ENCODE results near the gene DCDC1. TPM values are rescaled to one million over a fixed set of nuclear protein-coding genes. Genes with fewer than 3 reads are reported as not detected.
"Not testable (repeated sequence)": the region's sequence is repeated elsewhere in the genome, so short reads cannot be mapped to it uniquely, and the experiment has no call there.

The DCDC1 gene
- total RNA-seq, 4 donors from 2014 or later, result 0.83 TPM; not detected in 3

DNA sequence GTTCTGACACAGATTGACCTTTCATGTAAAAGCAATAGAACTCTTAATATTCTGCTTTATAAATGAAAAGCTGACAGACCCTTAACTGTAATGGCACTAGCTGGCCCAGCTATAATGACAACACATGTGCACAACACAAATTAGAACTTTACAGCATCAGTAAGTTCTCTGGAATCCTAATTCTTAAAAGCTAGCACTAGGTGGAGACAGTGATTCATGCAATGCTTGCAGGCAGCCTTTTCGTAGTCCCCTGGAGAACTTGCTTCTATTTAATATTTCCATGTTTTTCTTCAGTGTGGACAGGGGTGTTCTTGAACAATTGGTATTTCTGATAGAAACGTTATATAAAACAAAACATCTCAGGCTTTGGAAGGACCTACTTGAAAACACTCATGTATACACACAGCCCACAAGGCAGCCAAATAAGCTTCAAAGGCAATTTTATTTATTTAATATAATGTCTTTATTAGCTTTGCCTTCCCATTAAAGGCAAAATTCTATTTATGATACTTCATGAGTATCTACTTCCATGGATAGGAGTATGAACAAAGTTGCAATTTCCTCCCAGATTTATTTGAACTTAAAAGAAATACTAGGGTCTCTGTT is 409.0 kb downstream of the DCDC1 start:
- no peaks in the 10 kb centered on the region for H3K9me3 ChIP-seq
- H3K27me3 ChIP-seq, result no peaks in the 10 kb centered on the region
- no peak overlapping the region for H3K27ac ChIP-seq
- H3K4me1 ChIP-seq, result no peaks in the 10 kb centered on the region
- no peak for DNase-seq
- no peak overlapping the region for H3K4me3 ChIP-seq
- no peaks in the 10 kb centered on the region for H3K36me3 ChIP-seq
- TF ChIP-seq, protein P1, sequence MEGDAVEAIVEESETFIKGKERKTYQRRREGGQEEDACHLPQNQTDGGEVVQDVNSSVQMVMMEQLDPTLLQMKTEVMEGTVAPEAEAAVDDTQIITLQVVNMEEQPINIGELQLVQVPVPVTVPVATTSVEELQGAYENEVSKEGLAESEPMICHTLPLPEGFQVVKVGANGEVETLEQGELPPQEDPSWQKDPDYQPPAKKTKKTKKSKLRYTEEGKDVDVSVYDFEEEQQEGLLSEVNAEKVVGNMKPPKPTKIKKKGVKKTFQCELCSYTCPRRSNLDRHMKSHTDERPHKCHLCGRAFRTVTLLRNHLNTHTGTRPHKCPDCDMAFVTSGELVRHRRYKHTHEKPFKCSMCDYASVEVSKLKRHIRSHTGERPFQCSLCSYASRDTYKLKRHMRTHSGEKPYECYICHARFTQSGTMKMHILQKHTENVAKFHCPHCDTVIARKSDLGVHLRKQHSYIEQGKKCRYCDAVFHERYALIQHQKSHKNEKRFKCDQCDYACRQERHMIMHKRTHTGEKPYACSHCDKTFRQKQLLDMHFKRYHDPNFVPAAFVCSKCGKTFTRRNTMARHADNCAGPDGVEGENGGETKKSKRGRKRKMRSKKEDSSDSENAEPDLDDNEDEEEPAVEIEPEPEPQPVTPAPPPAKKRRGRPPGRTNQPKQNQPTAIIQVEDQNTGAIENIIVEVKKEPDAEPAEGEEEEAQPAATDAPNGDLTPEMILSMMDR (IDR thresholded peaks at IDR 0.05), result peak in 1 of 6 experiments; percentile 15
- TF ChIP-seq POLR2A (IDR thresholded peaks at IDR 0.05), result no peak

DNA sequence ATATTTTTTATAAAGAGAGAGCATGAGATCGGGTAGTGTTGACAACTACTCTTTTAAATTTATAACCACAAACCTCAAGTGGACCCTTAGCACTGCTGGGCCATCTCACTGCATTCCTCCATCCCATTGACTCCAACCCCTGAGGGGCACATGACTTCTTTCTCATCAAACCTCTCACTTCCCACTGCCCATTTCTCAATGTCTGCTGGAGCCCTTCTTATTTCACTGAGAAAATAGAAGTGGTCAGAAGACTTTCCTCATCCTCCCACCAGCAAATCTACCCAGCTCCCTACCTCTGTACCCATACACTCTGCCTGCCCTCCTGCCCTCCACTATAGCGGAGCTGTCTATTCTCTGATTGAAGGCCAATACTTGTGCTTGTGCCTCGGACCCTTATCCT is 412.8 kb downstream of the DCDC1 start:
- TF ChIP-seq POLR2A (IDR thresholded peaks at IDR 0.05), result no peak
- TF ChIP-seq, protein P1 (IDR thresholded peaks at IDR 0.05), result no peak
- H3K4me3 ChIP-seq, result no peak overlapping the region
- H3K4me1 ChIP-seq, result no peaks in the 10 kb centered on the region

DNA sequence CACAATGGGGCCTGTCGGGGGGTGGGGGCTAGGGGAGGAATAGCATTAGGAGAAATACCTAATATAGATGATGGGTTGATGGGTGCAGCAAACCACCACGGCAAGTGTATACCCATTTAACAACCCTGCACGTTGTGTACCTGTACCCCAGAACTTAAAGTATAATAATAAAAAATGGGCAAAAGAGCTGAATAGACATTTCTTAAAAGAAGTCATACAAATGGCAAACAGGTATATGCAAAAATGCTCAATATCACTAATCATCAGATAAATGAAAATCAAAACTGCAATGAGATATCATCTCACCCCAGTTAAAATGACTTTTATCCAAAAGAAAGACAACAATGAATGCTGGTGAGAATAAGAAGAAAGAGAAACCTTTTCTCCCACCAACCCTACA is 419.7 kb downstream of the DCDC1 start:
- Histone ChIP-seq H3K36me3 (no peaks in the 10 kb centered on the region), H3K4me3 (no peak overlapping the region), H3K9me3 (no peaks in the 10 kb centered on the region), H3K4me1 (no peaks in the 10 kb centered on the region), H3K27me3 (no peaks in the 10 kb centered on the region), H3K27ac (no peak overlapping the region)
- TF ChIP-seq, protein P1 (IDR thresholded peaks at IDR 0.05), result no peak
- no peak for TF ChIP-seq POLR2A (IDR thresholded peaks at IDR 0.05)
- no peak for DNase-seq

More for the DNA sequence above, 412.8 kb downstream of the DCDC1 start:
- no peaks in the 10 kb centered on the region for H3K36me3 ChIP-seq
- H3K27me3 ChIP-seq, result no peaks in the 10 kb centered on the region
- no peaks in the 10 kb centered on the region for H3K9me3 ChIP-seq
- H3K27ac ChIP-seq, result no peak overlapping the region
- DNase-seq, result no peak

DNA sequence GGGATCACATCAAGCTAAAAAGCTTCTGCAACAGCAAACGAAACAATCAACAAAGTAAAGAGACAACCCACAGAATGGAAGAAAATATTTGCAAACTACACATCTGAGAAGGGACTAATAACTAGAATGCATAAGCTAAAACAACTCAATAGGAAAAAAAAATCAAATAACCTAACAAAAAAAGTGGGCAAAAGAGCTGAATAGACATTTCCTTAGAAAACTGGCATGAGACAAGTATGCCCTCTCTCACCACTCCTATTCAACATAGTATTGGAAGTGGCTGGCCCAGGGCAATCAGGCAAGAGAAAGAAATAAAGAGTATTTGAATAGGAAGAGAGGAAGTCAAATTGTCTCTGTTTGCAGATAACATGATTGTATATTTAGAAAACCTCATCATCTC is 421.8 kb downstream of the DCDC1 start:
- H3K27me3 ChIP-seq, H3K4me1 ChIP-seq, DNase-seq, H3K27ac ChIP-seq, H3K36me3 ChIP-seq, H3K4me3 ChIP-seq, H3K9me3 ChIP-seq: not testable (repeated sequence)

DNA sequence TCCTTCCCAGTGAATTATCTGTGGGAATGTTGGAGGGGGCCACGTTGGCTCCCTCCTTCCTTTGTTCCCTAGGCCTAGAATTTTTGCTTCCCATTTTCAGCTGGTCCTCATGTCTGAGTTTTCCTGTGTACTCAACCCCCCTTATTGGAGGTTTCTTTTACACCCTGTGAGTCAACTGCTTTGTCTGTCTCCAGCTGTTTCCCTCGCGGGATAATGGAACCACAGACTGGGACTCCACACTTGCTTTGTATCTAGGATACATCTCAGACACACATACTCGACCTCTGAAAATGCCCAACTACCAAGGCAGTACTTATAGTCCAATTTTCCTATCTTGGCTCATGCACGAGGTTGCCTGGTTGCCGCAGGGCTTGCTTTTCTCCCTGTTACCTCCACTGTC is 430.7 kb downstream of the DCDC1 start:
- no peaks in the 10 kb centered on the region for H3K4me1 ChIP-seq
- H3K9me3 ChIP-seq, result no peaks in the 10 kb centered on the region
- DNase-seq, result no peak
- H3K4me3 ChIP-seq, result no peak overlapping the region
- no peaks in the 10 kb centered on the region for H3K27me3 ChIP-seq
- H3K27ac ChIP-seq, result no peak overlapping the region
- no peaks in the 10 kb centered on the region for H3K36me3 ChIP-seq
- TF ChIP-seq POLR2A (IDR thresholded peaks at IDR 0.05), result no peak
- TF ChIP-seq, protein P1 (IDR thresholded peaks at IDR 0.05), result no peak

DNA sequence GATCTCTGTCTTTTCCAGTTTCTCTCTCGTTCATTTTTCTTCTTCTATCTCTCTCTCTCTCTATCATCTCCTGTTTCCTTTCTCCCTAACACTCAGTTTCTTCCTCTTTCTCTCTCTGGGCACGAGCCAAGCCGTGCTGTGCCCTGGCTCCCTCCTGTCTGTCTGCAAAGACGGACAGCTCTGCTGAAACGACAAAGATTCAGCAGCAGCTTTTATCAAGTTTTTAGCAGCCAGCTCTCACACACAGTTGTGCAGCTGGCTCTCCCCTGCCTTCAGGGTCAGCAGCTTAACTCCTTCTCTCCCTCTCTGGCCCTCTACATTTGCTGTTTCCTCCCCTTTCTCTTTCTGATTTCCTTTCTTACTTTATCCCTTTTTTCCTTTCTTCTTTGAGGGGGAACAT is 431.4 kb downstream of the DCDC1 start:
- H3K36me3 ChIP-seq, result no peaks in the 10 kb centered on the region
- H3K4me1 ChIP-seq, result no peaks in the 10 kb centered on the region
- no peak for DNase-seq
- H3K27ac ChIP-seq, result no peak overlapping the region
- no peak overlapping the region for H3K4me3 ChIP-seq
- no peaks in the 10 kb centered on the region for H3K27me3 ChIP-seq
- no peaks in the 10 kb centered on the region for H3K9me3 ChIP-seq
- TF ChIP-seq POLR2A (IDR thresholded peaks at IDR 0.05), result no peak
- TF ChIP-seq, protein P1 (IDR thresholded peaks at IDR 0.05), result no peak
